DOHH2 (cell line): ENCODE data around the gene TRIM25.

Experiments
- H3F3A ChIP-seq: fragments of 200-600 bp; sonication (generic), shearing (Covaris generic); 2 replicates; pipeline ENCODE4 v1.6.0; 2016; ENCODE audit warnings: antibody characterized with exemption, mild to moderate bottlenecking; ENCODE audit not compliant: control insufficient read depth, insufficient read depth
- H3K27ac ChIP-seq: fragments of 200-600 bp; sonication (generic); 2 replicates; pipeline ENCODE4 v1.5.1; 2014; ENCODE audit warnings: low read depth, mild to moderate bottlenecking, low read length, moderate library complexity
- H3K27me3 ChIP-seq: fragments of 200-600 bp; sonication (generic); 2 replicates; pipeline ENCODE4 v1.6.1; 2014; ENCODE audit warnings: mild to moderate bottlenecking, low read length, mixed read lengths; ENCODE audit not compliant: control insufficient read depth
- H3K36me3 ChIP-seq: fragments of 200-600 bp; sonication (generic); 2 replicates; pipeline ENCODE4 v1.6.1; 2014; ENCODE audit warnings: mild to moderate bottlenecking, low read length, moderate library complexity, mixed read lengths; ENCODE audit not compliant: control insufficient read depth
- H3K4me1 ChIP-seq: fragments of 200-600 bp; sonication (generic); 2 replicates; pipeline ENCODE4 v1.6.1; 2014; ENCODE audit warnings: mild to moderate bottlenecking, low read length, mixed read lengths; ENCODE audit not compliant: control insufficient read depth
- H3K4me2 ChIP-seq: fragments of 200-600 bp; sonication (generic); 2 replicates; pipeline ENCODE4 v1.6.0; 2014; ENCODE audit warnings: mild to moderate bottlenecking, low read length, moderate library complexity
- H3K4me3 ChIP-seq: fragments of 200-600 bp; sonication (generic); 2 replicates; pipeline ENCODE4 v1.5.1; 2014; ENCODE audit warnings: mild to moderate bottlenecking, low read length, mixed read lengths
- H3K79me2 ChIP-seq: fragments of 200-600 bp; sonication (generic); 2 replicates; pipeline ENCODE4 v1.6.1; 2014; ENCODE audit warnings: mild to moderate bottlenecking, low read length, mixed read lengths; ENCODE audit not compliant: control insufficient read depth
- H3K9me2 ChIP-seq: fragments of 200-600 bp; sonication (generic); replicated peaks from 2 replicates; pipeline ENCODE4 v1.6.1; 2014; ENCODE audit warnings: mild to moderate bottlenecking, low read length, mixed read lengths; ENCODE audit not compliant: control insufficient read depth
- H3K9me3 ChIP-seq: fragments of 200-600 bp; sonication (generic); 2 replicates; pipeline ENCODE4 v1.6.1; 2014; ENCODE audit warnings: antibody characterized with exemption, low read length, mixed read lengths; ENCODE audit not compliant: control insufficient read depth, insufficient read depth
- H4K20me1 ChIP-seq: fragments of 200-600 bp; sonication (generic); 2 replicates; pipeline ENCODE4 v1.6.0; 2014; ENCODE audit warnings: low read depth, mild to moderate bottlenecking, antibody characterized with exemption, low read length, moderate library complexity; ENCODE audit not compliant: control insufficient read depth, insufficient read depth
- CTCF ChIP-seq: fragments of 200-600 bp; sonication (generic); IDR thresholded peaks from one replicate; pipeline ENCODE4 v1.5.1; 2014; ENCODE audit warnings: antibody characterized with exemption, mild to moderate bottlenecking, low read depth, low read length; ENCODE audit not compliant: poor library complexity, severe bottlenecking
- EZH2phosphoT487 ChIP-seq: fragments of 200-600 bp; sonication (generic); IDR thresholded peaks from 2 replicates; pipeline ENCODE4 v1.6.1; 2017; ENCODE audit warnings: borderline replicate concordance, mild to moderate bottlenecking, antibody characterized with exemption, low read length, moderate library complexity, mixed read lengths

Gene TRIM25

GRCh38 chr17:56903560-56903959 lies 10.3 kb downstream of the TRIM25 start:
- Histone ChIP-seq H3K79me2 (peaks cover 25% of the 10 kb centered on the region), H4K20me1 (peaks cover 20% of the 10 kb centered on the region; the same call in 1 of the 2 replicates), H3K27ac (no peak overlapping the region), H3K36me3 (peaks cover 86% of the 10 kb centered on the region), H3K27me3 (no peaks in the 10 kb centered on the region), H3K9me3 (no peaks in the 10 kb centered on the region), H3K4me2 (no peak overlapping the region), H3K4me3 (no peak overlapping the region), H3K4me1 (peaks cover 32% of the 10 kb centered on the region), H3K9me2 (no peaks in the 10 kb centered on the region), H3F3A (peaks cover 11% of the 10 kb centered on the region)
- TF ChIP-seq CTCF (no peak), EZH2phosphoT487 (no peak)

GRCh38 chr17:56902348-56902747 lies 11.5 kb downstream of the TRIM25 start:
- H3K27me3 ChIP-seq = no peaks in the 10 kb centered on the region
- peaks cover 25% of the 10 kb centered on the region for H4K20me1 ChIP-seq
- H3K27ac ChIP-seq = no peak overlapping the region
- H3K36me3 ChIP-seq = peaks cover 91% of the 10 kb centered on the region
- TF ChIP-seq CTCF = no peak
- no peak for TF ChIP-seq EZH2phosphoT487
- no peak overlapping the region for H3K4me3 ChIP-seq
- no peaks in the 10 kb centered on the region for H3K9me3 ChIP-seq
- peaks cover 32% of the 10 kb centered on the region for H3K4me1 ChIP-seq
- H3K79me2 ChIP-seq = peaks cover 20% of the 10 kb centered on the region
- peaks cover 12% of the 10 kb centered on the region for H3F3A ChIP-seq
- no peak overlapping the region for H3K4me2 ChIP-seq
- no peaks in the 10 kb centered on the region for H3K9me2 ChIP-seq

- H3K9me3 ChIP-seq = no peaks in the 10 kb centered on the region
- peaks cover 90% of the 10 kb centered on the region for H3K36me3 ChIP-seq
- no peak for TF ChIP-seq CTCF
- TF ChIP-seq EZH2phosphoT487 = no peak
- H3K4me3 ChIP-seq = no peak overlapping the region
- H4K20me1 ChIP-seq = peaks cover 21% of the 10 kb centered on the region
- H3K79me2 ChIP-seq = peaks cover 5% of the 10 kb centered on the region; the same call in 1 of the 2 replicates
- no peak overlapping the region for H3K4me2 ChIP-seq
- H3K9me2 ChIP-seq = no peaks in the 10 kb centered on the region
- peaks cover 20% of the 10 kb centered on the region for H3F3A ChIP-seq
- peaks cover 45% of the 10 kb centered on the region for H3K4me1 ChIP-seq
- H3K27ac ChIP-seq = no peak overlapping the region
- no peaks in the 10 kb centered on the region for H3K27me3 ChIP-seq
Measured at GRCh38 chr17:56899403-56899802, 14.4 kb downstream of the TRIM25 start.
